Esophagus squamous epithelium (tissue), 5 donors: ENCODE measurements around the gene CDK16. TPM values are rescaled to one million over a fixed set of nuclear protein-coding genes. Genes with fewer than 3 reads are reported as not detected.
"Not testable (repeated sequence)": the region's sequence is repeated elsewhere in the genome, so short reads cannot be mapped to it uniquely, and the experiment has no call there.

ENCODE experiments used
- DNase-seq: peaks from one replicate; lab custom pipeline; 2025; lab: John Stamatoyannopoulos, UW
- H3K27ac ChIP-seq, 4 donors: fragments of 200-600 bp; sonication (generic); one replicate each; pipeline ENCODE4 v1.5.1; 2016 to 2019; ENCODE audit warnings: mild to moderate bottlenecking in 1 of 4
- H3K27me3 ChIP-seq, 4 donors: fragments of 200-600 bp; sonication (generic); 1 replicate in 3 of 4; 2 replicates in 1 of 4; pipeline versions ENCODE4 v1.5.1 to v1.6.0; 2017 to 2021; ENCODE audit warnings: antibody characterized with exemption in 1 of 4
- H3K36me3 ChIP-seq, 3 donors: fragments of 200-600 bp; sonication (generic); one replicate each; pipeline ENCODE4 v1.5.1; 2016 to 2019
- H3K4me1 ChIP-seq, 3 donors: fragments of 200-600 bp; sonication (generic); one replicate each; pipeline ENCODE4 v1.5.1; 2017 to 2019
- H3K4me3 ChIP-seq, 4 donors: fragments of 200-600 bp; sonication (generic); 1 replicate in 3 of 4; 2 replicates in 1 of 4; pipeline ENCODE4 v1.5.1; 2016 to 2019; ENCODE audit warnings: mild to moderate bottlenecking in 2 of 4, moderate library complexity in 1 of 4
- H3K9me3 ChIP-seq, 3 donors: fragments of 200-600 bp; sonication (generic); one replicate each; pipeline ENCODE4 v1.5.1; 2016 to 2019
- POLR2A ChIP-seq, 4 donors: fragments of 450-650 bp; IDR thresholded peaks; one replicate each; pipeline ENCODE4 v1.6.1; 2017; ENCODE audit warnings: antibody characterized with exemption in 4 of 4, mild to moderate bottlenecking in 4 of 4, moderate library complexity in 3 of 4
- WGBS, 2 donors: methylation state at CpG; one replicate each; pipeline ENCODE4 v1.1.5; 2018; 5-methylcytosine and 5-hydroxymethylcytosine counted together
- intact Hi-C: fragments of 100-400 bp; cut with DNase I; formaldehyde crosslinking; loops from one replicate; pipeline ENCODE4 v1.15.0; 2022
- total RNA-seq, 4 donors: library from RNA; depleted of rRNA; stranded (reverse); fragments of >200 nt; gene quantifications; one replicate each; pipeline ENCODE4 v1.1.0, GENCODE V29; 2016
- TF ChIP-seq, protein P1 (sequence below), 6 experiments: fragments of 450-650 bp in 4 of 6; fragments of 200-600 bp in 2 of 6; sonication (generic) in 2 of 6; IDR thresholded peaks; one replicate each; pipeline ENCODE4 v1.5.1; 2016 to 2019; ENCODE audit warnings: antibody characterized with exemption in 6 of 6, mild to moderate bottlenecking in 4 of 6, moderate library complexity in 4 of 6
- donor health status: DM: yes; HTN: yes; CAD: no.

Gene CDK16
- total RNA-seq, 4 donors from 2014 or later: 78.1 to 115 (median 99.4) TPM

DNA sequence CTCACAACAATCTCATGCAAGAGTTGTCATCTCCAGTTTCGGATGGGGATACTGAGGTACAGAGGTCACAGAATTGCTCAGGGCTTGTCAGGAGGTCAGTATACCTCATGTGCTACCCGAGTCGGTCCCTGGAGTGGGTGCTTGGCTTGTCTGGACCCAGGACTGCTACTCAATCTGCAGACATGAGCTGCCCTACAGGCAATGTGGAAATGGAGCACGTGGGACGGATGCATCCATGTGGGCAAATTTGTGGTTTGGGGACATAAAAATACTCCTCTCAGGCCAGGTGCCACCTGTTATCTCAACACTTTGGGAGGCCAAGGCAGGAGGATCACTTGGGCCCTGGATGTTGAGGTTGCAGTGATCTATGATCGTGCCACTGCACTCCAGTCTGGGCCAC lies 30.1 kb downstream of the CDK16 start:
- no peak for TF ChIP-seq POLR2A (IDR thresholded peaks at IDR 0.05)
- TF ChIP-seq, protein P1, sequence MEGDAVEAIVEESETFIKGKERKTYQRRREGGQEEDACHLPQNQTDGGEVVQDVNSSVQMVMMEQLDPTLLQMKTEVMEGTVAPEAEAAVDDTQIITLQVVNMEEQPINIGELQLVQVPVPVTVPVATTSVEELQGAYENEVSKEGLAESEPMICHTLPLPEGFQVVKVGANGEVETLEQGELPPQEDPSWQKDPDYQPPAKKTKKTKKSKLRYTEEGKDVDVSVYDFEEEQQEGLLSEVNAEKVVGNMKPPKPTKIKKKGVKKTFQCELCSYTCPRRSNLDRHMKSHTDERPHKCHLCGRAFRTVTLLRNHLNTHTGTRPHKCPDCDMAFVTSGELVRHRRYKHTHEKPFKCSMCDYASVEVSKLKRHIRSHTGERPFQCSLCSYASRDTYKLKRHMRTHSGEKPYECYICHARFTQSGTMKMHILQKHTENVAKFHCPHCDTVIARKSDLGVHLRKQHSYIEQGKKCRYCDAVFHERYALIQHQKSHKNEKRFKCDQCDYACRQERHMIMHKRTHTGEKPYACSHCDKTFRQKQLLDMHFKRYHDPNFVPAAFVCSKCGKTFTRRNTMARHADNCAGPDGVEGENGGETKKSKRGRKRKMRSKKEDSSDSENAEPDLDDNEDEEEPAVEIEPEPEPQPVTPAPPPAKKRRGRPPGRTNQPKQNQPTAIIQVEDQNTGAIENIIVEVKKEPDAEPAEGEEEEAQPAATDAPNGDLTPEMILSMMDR (IDR thresholded peaks at IDR 0.05): no peak
- WGBS, 2 donors: 43% methylated on average over 2 of the region's 6 CpGs; no CpG with 5 or more reads in 1 of the 2 donors
- no peaks in the 10 kb centered on the region for H3K4me1 ChIP-seq
- no peaks in the 10 kb centered on the region for H3K9me3 ChIP-seq
- no peak overlapping the region for H3K4me3 ChIP-seq
- H3K36me3 ChIP-seq: peaks cover 0 to 37% (median 6%) of the 10 kb centered on the region in 3 donors
- H3K27me3 ChIP-seq: no peaks in the 10 kb centered on the region
- intact Hi-C loops: no loop called here
- DNase-seq: no peak
- H3K27ac ChIP-seq: no peak overlapping the region

DNA sequence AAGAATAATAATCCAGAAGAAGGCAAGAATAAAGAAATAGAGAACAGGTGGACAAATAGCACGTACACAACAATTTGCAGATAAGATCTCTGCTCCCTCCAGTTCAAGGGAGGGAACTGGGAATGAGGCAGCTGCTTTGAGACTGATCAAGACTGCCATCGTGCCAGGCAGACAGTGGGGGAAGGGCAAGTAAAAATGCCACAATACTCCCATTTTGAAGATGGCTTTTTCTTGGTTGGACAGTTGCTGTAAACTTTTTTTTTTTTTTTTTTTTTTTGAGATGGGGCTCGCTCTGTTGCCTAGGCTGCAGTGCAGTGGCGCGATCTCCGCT lies 31.5 kb downstream of the CDK16 start:
- Histone ChIP-seq H3K4me3 (no peak overlapping the region), H3K27ac (no peak overlapping the region), H3K4me1 (no peaks in the 10 kb centered on the region), H3K36me3 (peaks cover 0 to 23% (median 5%) of the 10 kb centered on the region in 3 donors), H3K27me3 (no peaks in the 10 kb centered on the region), H3K9me3 (no peaks in the 10 kb centered on the region)
- DNase-seq: no peak
- intact Hi-C loops: no loop called here
- TF ChIP-seq, protein P1 (IDR thresholded peaks at IDR 0.05): no peak
- TF ChIP-seq POLR2A (IDR thresholded peaks at IDR 0.05): no peak
- 62 to 86% methylated on average over 2 to 6 of the region's 6 CpGs for WGBS, 2 donors

DNA sequence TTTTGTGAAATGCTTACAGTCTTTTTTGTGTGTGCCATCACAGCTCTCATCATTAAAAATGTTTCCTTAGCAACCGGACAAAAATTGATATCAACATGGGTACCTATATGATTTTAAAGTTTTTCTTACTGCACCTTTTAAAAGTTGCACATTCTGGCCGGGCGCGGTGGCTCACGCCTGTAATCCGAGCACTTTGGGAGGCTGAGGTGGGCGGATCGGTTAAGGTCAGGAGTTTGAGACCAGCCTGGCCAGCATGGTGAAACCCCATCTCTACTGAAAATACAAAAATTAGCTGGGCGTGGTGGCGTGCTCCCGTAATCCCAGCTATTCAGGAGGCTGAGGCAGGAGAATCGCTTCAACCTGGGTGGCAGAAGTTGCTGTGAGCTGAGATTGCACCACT lies 39.1 kb downstream of the CDK16 start:
- WGBS, 2 donors: 90 to 96% methylated on average over 3 to 11 of the region's 12 CpGs
- H3K4me1 ChIP-seq, H3K27ac ChIP-seq, intact Hi-C loops, H3K27me3 ChIP-seq, H3K36me3 ChIP-seq, H3K4me3 ChIP-seq, DNase-seq, H3K9me3 ChIP-seq: not testable (repeated sequence)

DNA sequence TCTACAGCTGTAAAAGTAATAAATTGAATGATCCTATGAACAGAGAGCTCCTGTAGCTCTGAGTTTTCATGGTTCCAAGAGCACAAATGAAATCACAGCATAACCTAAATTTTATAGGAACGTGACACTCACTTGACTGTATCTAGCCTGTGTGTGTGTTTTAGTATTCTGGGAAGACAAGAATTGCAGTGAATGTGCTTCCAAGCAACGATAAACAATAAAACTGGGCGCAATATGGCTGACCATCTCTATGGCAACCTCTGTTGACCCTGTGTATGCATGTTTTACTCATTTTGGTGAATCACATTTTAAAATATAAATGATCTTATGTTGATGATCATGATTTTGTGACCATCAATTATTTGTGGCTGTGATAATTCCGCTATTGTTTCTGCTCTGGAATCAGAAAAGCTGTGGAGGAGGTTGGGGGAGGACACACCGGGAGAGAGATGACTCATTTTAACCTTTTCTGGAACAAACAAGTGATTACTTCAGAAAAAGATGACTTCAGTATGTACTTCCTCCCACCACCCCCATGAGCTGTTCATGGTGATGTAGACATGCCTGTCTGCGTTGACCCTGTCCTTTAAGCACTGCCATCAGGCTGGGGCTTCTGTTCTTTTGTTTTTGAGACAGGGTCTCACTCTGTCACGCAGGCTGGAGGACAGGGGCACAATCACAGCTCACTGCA lies 46.1 kb downstream of the CDK16 start:
- TF ChIP-seq, protein P1 (IDR thresholded peaks at IDR 0.05): no peak
- intact Hi-C loops: no loop called here
- H3K4me3 ChIP-seq: no peak overlapping the region
- WGBS, 2 donors: 61 to 70% methylated on average over 6 to 7 of the region's 7 CpGs
- no peaks in the 10 kb centered on the region for H3K27me3 ChIP-seq
- no peaks in the 10 kb centered on the region for H3K9me3 ChIP-seq
- DNase-seq: no peak
- no peak overlapping the region for H3K27ac ChIP-seq
- no peaks in the 10 kb centered on the region for H3K36me3 ChIP-seq
- no peaks in the 10 kb centered on the region for H3K4me1 ChIP-seq

DNA sequence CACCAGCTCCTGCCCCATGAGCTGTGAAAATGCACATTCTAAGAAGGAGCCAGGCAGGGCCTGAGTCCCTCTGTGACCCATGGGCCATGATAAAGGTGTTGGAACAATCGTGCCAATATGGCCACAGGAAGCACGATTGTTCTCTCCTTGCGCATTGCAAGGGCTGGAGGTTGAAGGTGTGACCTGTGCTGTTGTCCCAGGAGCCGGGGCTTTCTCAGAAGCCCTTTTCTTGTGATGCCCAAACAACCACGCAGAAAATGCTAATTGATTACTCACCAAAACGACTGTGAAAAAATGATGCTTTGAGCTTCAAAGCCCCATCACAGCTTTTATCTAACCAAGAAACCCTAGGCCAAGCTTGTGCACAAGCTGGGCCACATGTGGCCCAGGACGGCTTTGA lies 48.2 kb downstream of the CDK16 start:
- no peaks in the 10 kb centered on the region for H3K4me1 ChIP-seq
- no peak overlapping the region for H3K27ac ChIP-seq
- no peaks in the 10 kb centered on the region for H3K36me3 ChIP-seq
- intact Hi-C loops: no loop called here
- no peak overlapping the region for H3K4me3 ChIP-seq
- TF ChIP-seq, protein P1 (IDR thresholded peaks at IDR 0.05): no peak
- TF ChIP-seq POLR2A (IDR thresholded peaks at IDR 0.05): no peak
- 55 to 56% methylated on average over 2 to 3 of the region's 7 CpGs for WGBS, 2 donors
- H3K27me3 ChIP-seq: no peaks in the 10 kb centered on the region
- no peak for DNase-seq
- H3K9me3 ChIP-seq: no peaks in the 10 kb centered on the region

DNA sequence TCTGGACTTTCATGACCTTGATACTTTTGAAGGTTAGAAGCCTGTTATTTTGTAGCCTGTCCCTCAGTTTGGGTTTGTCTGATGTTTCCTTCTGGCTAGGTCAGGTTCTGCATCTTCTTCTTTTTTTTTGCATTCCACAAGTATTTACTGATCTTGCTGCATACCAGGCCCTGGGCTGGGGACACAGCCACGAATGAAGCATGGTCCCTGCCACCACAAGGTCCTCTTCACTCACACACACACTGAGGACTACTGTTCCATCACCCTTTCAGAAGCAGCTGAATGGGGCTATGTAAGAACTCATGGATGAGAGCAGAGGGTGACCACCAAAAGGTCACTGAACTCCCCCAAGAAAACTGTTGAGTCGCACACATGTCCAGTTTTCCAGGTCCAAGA lies 53.5 kb downstream of the CDK16 start:
- Histone ChIP-seq H3K36me3 (no peaks in the 10 kb centered on the region), H3K4me3 (no peak overlapping the region)

More for the DNA sequence above, 53.5 kb downstream of the CDK16 start:
- WGBS, 2 donors: 0 to 20% methylated on average over 1 of the region's 2 CpGs
- TF ChIP-seq, protein P1 (IDR thresholded peaks at IDR 0.05): no peak
- no peak for TF ChIP-seq POLR2A (IDR thresholded peaks at IDR 0.05)
- Histone ChIP-seq H3K27ac (no peak overlapping the region), H3K9me3 (no peaks in the 10 kb centered on the region), H3K4me1 (no peaks in the 10 kb centered on the region), H3K27me3 (no peaks in the 10 kb centered on the region)
- DNase-seq: no peak
- intact Hi-C loops: no loop called here
